ENCODE data around the gene BBIP1.
A peak's percentile ranks its signal among the peaks of the same experiment; 100 is the strongest.
"Not testable (repeated sequence)": the region's sequence is repeated elsewhere in the genome, so short reads cannot be mapped to it uniquely, and the experiment has no call there.

The BBIP1 gene

DNA sequence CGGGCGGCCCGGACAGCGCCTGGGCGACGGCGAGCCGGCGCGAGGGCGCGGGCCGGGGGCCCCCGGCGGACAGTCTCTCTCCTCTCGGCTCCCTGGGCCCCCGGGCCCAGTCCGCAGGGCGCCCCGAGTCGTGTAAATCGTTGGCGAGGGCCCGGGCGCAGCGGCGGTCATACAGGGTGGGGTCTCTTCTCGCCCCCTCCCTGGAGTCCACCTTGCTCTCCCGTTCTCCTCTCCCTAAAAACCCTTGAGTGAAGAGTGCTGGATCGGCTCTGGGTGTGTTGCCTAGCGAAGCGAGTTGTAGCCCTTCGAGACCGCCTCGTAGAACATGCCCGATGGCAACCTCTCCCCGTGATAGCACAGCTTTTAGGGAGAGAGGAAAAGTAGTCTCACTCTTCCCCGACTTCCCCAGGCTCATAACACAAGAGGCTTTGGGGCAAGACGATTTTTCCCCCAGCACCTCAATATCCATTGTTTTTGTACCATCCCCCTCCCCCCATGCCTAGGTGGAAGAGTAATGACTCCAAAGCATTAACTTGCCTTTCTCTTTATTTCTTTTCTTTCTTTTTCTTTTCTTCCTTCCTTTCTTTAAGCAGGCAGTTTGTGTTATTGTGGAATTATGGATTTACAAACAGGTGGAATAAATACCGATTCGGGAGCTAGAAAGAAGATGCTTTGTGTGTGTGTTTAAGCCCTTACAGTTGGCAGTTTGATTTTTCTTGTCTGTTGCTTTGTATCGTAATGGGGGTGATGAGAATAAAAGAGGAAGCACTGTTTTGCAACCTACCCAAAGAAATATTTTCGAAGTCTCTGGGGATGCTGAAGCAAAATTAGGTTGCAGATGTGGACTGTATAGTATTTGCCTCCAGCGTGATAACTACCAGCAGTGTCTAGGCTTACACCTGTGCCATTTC lies 1.2 kb upstream of the BBIP1 start:
- DNase-seq, result peak; percentile 25

DNA sequence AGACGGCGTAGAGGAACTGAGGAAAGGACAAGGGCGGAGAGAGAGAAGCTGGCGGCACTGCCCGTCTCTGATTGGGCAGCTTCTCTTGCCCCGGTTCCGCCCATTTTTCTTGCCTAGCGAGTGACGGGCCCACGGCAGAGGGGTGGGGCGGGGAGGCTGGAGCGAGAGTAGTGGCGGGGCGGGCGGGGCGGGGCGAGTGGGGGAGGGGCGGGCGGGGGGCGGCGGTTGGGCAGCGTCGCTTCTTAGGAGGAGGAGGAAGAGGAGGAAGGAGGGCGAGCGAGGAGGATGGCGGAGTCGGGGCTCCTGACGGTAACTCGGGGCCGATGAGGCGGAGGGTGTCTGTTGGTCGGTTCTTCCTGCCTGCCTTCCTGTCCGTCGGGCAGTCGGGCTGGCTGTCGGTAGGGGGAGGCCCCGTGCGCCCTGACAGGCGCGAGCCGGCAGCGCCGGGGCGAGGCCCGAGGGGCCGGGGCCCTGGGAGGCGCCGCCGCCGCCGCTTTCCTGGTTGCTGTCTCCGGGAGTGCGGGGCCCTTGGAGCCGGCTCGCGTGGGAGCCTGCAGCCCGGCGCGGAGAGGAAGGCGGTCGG lies 460 bp upstream of the BBIP1 start, which contains the start of gene SHOC2:
Gene SHOC2 (plus strand): TSS at position 256 of the 583 bp plus-strand sequence. CDS start 44,755 bp downstream, outside the sequence.
- peak; percentile 100 for DNase-seq

DNA sequence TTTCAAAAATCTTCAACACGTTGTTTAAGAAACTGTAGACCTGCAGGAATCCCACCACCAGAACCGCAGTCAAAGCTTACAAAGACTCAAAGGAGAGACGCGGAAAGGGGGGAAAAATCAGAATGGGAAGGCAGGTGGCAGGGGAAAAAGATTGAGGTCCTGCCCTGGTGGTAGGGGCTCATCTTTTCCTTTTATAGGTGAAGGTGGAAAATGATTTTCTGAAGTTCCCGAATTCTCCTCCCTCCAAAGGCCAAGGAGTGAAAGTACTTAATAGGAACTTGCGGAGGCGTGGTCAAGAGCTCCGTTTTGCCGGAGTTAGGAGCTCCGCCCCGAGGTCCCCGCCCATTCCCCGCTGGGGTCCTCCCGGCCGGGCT lies 724 bp downstream of the BBIP1 start:
- peak; percentile 90 for DNase-seq

DNA sequence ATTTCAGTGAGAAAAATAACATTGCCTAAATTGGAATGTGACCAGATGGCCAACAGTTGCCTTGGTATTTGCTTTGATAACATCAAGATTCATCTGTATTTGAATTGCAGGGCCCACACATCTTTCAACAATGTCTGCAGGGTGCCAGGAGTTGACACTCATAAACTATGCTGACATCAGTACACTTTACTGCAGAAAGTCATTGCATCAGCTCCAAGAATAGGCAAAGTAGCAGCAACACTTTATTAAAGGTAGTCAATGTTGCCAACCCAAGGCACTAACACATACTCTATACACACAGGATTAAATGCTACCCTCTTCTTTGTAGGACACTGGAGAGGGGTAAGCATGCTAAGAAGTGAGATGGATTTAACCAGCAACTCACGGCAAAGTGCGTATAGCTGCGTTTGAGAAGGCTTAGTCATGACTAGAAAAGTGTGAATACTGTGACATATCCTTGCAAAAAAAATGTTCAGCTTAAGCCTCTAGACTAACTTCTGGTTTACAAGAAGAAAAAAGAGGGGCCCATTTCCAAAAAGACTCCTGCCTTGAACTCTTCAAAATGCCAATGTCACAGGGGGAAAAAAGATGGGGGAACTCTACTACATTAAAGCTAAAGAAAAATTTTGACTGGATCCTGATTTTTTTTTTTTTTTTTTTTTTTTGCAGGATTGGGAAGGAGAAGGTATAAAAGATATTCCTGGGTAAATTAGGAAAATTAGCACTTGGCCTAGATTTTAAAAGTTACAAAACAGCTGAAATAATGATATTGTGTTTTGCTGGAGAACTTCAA lies 2.2 kb downstream of the BBIP1 start:
- DNase-seq, result no peak

DNA sequence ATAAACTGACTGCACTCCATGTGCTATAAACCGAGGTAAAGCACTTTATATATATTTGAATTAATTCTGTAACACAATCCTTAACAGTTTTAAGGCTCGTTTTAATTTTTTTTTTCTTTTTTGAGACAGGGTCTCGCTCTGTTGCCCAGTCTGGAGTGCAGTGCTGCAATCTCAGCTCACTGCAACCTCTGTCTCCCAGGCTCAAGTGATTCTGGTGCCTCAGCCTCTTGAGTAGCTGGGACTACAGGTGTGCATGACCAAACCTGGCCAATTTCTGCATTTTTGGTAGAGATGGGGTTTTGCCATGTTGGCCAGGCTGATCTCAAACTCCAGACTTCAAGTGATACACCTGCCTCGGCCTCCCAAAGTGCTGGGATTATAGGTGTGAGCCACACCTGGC lies 3.4 kb downstream of the BBIP1 start:
- DNase-seq, result not testable (repeated sequence)

DNA sequence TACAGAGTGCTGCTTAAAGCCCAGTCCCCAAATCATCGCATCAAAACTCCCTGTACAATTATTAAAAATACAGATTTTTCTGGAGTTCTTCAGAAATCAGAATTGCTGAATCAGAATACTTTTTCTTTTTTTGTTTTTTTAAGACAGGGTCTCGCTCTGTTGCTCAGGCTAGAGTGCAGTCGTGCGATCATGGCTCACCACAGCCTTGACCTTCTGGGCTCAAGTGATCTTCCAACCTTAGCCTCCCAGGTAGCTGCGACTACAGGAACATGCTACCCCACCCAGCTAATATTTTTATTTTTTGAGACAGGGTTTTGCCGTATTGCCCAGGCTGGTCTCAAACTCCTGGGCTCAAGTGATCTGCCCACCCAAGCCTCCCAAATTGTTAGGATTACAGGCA lies 3.9 kb downstream of the BBIP1 start:
- DNase-seq, result no peak

DNA sequence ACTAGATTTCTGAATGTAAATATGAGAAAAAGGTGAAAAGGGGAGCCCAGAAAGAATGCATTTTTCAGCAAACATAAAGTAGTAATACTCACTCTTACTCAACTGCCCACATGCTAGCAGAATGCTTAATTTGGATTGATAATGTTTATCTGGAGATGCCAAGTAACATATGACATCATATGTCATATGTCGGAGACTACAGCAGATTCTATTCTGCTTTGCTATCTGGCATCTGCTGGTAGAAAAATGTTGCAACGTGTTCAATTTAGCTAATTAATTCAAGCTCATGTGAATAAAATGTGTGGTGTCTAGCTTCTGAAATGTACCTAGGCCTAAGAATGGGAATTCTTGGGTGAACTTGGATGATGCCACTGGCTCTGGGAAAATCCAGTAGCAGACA lies 4.5 kb downstream of the BBIP1 start:
- no peak for DNase-seq

DNA sequence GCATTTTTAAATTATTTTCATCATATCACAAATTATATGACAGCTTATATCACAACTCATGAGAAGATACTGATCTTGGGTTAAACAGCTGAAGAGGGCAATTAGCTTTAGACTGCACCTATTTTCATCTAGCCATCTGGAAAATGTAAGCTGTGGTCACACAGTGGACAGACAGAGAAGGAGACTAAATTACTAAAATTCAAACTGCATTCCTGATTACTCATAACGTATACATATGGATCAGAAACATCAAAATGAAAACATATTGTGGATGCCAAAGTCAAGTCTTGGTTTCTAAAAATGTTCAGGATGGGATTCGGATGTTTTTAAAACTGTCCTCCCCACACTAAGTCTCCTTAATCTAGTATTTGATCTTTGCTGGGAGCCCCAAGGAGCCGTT lies 6.6 kb downstream of the BBIP1 start:
- no peak for DNase-seq

DNA sequence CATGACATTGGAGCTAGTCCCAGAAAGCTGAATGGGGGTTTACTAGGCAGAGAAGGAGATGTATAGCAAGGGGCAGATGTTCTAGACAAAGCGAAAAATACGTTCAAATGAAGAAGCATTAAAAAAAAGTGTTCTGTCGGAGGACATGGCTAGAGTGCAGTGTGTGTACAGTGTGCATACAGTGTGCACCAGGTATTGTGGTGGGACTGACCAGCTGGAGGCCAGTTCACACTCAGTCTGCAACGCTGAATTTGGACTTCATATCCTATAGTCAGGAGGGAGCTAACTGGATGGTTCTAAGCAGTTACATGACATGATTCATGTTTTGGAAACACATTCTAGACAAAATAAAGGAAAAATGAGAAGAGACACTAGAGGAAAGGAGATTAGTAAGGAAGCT lies 8.8 kb downstream of the BBIP1 start:
- DNase-seq, result no peak

DNA sequence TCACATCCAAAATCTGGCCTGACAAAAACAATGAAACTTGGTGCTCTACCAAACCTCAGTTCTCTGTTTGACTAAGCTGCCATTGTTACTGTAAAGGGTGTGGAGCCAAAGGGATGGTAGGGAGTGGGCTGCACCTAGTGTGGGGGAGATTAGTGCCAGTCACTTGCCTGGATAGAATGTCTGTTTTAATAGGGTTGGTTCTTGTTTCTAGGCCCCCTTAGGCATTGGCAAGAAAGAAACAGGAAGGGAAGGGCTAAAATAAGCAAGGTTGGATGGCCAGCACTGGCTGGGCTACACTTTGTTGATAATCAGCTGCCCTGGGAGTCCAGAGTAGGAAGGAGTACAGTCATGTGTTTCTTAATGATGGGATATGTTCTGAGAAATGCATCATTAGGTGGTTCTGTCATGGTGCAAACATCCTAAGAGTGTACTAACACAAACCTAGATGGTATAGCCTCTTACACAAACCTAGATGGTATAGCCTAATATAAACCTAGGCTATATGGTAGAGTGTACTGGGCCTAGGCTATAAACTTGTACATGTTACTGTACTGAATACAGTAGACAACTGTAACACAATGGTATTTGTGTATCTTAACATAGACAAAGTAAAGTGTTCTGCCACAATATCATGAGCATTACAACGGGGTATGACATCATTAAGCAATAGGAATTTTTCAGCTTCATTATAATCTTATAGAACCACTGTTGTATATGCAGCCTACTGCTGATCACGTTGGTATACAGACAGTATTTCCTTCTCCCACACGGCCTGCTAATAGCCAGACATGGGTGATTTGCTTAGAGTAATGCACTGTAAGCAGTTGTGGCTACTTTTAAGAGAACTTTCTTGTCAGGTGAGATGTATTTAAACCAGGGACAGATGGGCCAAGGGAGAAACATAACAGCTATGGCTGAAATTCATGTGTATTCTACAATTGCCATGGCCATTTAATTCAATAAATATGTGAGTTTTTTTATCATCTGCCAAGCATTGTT lies 15.4 kb downstream of the BBIP1 start:
- DNase-seq, result no peak

DNA sequence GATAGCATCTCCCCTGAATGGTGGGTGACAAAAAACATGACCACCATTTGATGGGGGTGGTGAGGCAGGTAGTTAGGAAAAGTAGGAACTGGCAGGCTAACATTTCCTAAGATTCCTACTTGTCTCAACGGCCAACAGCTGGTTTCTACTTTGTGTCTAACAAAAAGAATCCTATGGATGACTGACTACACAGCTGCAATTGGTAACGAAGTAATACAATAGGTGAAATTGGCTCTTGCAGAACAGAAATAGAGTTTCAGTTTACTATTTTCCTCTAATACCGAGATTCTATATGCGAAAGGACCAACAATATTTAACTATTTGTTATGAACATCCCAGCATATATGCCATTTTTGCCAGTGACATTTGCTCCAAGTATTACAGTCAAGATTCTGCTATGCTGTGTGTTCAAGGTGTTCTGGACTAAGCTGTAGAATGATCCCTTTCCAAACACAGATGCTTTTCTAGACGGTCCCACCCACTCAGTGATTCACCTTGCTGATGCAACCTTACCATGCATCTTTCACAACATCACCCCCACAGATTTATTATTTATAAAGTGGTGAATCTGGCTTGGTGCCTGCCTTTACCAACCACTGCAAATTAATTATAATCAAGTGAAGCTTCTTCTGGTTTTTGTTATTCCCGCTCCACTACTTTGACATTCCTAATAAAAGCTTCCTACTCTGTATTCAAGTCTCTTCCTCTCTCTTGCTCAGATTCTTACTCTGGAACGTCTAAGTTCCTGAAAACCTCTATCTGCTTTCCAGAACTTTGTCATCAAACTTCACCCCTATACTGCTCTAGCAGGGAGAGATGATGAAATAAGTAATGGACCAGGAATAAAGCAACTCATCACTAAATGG lies 16.8 kb downstream of the BBIP1 start:
- no peak for DNase-seq

DNA sequence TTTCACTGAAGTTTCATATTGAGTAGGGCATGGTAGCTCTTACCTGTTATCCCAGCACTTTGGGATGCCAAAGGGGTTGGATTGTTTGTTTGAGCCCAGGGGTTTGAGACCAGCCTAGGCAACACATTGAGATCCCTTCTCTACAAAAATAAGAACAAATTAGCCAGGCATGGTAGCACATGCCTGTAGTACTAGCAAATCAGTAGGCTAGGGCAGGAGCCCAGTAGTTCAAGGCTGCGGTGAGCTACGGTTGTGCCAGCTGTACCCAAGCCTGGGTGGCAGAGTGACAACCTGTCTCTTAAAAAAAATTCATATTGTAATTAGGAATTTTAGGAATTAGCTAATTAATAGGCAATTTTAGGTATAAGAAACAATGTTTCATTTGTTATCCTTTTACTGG lies 18.0 kb downstream of the BBIP1 start:
- DNase-seq, result no peak

DNA sequence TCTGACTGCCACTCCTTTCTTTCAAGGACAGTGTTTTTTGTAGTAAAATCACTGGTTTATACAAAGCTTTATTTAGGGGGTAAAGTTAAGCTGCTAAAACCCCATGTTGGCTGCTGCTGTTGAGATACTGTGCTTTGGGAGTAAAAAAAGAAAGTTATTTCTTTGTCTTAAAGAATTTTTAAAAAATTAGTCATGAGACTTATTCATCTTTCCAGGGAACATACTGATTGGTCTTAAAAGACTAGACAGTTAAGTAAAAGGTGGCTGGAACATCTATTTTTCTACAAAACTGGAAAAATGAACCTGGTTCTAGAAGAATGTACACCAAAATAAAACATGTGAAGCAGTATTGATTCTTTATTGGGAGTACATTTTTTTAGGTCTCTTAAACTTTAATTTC lies 20.6 kb downstream of the BBIP1 start:
- no peak for DNase-seq

DNA sequence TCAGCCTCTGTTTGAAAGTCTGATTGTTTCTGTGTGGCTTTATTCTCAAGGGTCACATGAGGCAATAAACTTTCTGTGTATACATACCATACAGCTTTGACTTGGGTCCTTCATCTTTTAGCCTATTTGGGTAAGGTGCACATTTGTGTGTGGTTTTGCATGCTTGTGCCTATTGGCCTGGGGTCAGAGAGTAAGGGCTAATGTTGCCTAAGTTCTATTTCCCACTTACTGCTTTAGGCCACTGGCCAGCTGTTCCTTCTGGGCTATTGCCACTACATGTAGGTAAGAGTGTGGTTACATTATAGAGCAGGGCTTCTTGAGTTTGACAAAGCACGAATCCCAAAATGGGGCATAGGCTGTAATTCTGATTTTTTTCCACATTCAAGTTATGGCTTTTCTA lies 21.8 kb downstream of the BBIP1 start:
- no peak for DNase-seq

DNA sequence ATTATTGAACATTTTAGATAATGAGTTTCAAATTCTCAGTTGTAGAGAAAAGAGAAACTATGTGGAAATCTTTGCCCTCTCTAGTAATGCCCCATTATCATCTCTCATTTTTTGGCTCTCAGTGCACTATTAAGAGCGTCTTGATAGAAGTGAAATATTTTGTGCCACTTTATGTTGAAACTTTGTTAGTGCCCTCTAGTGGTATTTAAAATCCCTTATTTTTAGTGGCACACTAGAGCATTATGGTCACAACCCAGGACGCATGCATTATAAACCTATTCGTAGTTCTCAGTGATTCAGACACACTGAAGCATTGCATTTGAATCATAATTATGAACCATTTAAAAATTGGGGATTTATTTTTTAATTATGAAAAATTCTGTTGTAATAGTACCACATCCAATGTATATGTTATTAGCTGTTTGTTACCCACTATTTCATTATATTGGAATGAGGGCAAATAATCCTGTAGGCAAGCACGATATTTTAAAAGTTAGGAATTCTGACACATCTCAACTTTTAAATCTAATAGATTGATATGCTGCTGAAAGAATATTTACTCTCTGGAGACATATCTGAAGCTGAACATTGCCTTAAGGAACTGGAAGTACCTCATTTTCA lies 25.3 kb downstream of the BBIP1 start:
- peak; percentile 78 for DNase-seq

DNA sequence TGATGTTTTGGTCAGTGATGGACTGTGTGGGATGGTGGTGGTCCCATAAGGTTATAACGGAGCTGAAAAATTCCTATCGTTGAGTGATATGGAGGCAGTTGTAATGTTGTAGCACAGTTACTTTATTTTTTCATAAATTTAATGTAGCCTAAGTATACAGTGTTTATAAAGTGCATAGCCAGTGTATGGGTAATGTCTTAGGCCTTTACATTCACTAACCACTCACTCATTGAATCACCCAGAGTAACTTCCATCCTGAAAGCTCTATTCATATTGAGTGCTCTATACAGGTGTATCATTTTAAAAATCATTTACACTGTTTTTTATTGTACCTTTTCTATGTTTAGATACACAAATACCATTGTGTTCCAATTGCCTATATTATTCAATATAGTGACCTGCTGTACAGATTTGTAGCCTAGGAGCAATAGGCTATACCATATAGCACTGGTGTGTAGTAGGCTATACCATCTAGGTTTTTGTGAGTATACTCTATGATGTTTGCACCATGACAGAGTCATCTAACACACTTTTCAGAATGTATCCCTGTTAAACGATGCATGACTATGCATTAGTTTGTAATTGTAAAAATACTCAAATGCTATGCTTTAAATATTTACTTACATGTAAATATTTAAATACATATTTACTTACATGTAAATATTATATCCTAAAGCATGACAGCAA lies 26.2 kb downstream of the BBIP1 start:
- no peak for DNase-seq

DNA sequence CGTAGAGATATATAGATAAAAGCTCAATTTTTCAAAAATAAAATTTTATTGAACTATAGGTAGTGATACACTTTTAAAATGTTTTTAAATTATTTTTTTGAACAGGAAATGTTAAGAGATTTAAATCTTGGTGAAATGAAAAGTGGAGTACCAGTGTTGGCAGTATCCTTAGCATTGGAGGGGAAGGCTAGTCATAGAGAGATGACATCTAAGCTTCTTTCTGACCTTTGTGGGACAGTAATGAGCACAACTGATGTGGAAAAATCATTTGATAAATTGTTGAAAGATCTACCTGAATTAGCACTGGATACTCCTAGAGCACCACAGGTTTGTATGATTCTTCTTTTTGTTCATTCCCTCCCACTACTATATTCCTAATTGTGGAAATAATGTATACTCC lies 31.4 kb downstream of the BBIP1 start:
- no peak for DNase-seq

DNA sequence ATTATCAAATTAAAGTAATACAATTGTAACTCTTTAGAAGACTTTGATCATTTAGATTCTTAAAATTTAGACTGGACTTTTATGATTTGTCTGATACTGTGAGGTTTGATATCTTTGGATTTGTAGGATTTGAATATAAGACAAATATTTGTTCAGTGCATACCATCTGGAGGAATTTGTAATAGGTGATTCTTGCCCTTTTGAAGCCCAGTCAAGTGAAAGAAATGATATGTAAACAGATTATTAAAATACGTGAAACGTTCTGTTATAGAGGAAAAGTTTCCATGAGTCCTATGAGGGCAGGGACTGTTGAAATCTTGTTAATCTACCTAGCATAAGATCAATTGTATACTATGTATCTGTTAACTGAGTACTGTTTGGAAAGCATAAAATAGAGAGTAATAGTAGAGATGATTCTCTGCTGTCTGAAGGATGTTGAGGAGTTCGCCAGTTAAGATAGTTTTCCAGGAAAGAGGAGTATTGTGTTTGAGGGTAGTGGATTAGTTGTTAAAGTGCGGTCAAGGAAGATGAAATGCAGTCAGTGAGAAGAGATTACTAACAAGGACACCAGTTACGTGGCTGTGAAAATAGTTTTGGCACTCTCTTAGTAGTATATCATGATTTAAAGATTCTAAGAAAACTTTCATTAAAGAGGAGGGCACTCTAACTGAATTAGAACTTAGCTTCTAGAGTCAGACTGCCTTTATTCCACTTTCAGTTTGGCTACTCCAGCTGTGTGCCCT lies 32.9 kb downstream of the BBIP1 start:
- no peak for DNase-seq

DNA sequence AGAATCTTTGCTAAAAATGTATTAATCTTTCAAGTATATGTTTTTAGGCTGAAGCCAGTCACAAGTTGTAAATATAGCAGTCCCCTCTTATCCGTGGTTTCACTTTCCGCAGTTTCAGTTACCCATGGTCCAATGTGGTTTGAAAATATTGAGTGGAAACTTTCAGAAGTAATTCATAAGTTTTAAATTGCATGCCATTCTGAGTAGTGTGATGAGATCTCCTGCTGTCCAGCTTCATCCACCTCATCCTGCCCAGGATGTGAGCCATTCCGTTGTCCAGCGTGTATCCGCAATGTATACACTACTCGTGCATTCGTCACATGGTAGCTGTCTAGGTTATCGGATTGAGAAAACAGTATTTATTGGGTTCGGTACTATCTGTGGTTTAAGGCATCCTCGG lies 35.1 kb downstream of the BBIP1 start:
- DNase-seq, result peak; percentile 26

DNA sequence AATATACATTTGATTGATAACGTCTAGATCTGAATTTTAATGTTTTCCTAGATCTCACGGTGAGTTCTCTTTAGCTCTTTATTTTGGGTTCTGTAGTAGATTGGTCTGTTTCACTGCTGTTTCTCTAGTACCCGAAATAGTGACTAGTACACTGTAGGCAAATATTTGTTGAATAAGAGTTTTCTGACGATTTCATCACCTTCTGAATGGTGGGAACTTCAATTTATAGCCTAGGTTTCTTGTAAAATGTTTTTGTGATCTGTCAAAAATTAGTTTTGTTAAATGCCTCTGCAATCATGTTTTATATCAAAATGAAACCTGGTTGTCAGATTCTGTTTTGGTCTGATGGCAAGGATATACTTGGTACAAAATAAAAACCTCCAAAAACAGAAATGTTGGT lies 37.1 kb downstream of the BBIP1 start:
- no peak for DNase-seq

Measured in CD4-positive, alpha-beta T cell treated with Interleukin-17A for 1 hour (primary cell).